Trophoblast cell (in vitro differentiated cells and primary cell): Measurements from ENCODE around the gene EVA1C.

Experiments used
- DNase-seq, 2 donors: peaks; one replicate each; pipeline ENCODE4 v3.0.0-alpha.2; 2016
- H2AFZ ChIP-seq: 2 replicates; pipeline ENCODE4 v1.6.1; 2013; ENCODE audit warnings: low read length, moderate library complexity, mild to moderate bottlenecking; ENCODE audit not compliant: insufficient read depth, poor library complexity
- H2AK5ac ChIP-seq: 2 replicates; pipeline ENCODE4 v1.6.1; 2013; ENCODE audit warnings: mild to moderate bottlenecking, low read length
- H2BK120ac ChIP-seq: 2 replicates; pipeline ENCODE4 v1.6.1; 2013; ENCODE audit warnings: low read length, mild to moderate bottlenecking, moderate library complexity; ENCODE audit not compliant: insufficient read depth, poor library complexity
- H2BK12ac ChIP-seq: 2 replicates; pipeline ENCODE4 v1.6.1; 2013; ENCODE audit warnings: mild to moderate bottlenecking, low read length, moderate library complexity
- H2BK5ac ChIP-seq: 2 replicates; pipeline ENCODE4 v1.6.1; 2013; ENCODE audit warnings: low read length, low read depth, moderate library complexity, mild to moderate bottlenecking; ENCODE audit not compliant: poor library complexity
- H3K14ac ChIP-seq: 2 replicates; pipeline ENCODE4 v1.6.1; 2013; ENCODE audit warnings: mild to moderate bottlenecking, low read length
- H3K18ac ChIP-seq: 2 replicates; pipeline ENCODE4 v1.6.1; 2013; ENCODE audit warnings: mild to moderate bottlenecking, low read length
- H3K23ac ChIP-seq: 2 replicates; pipeline ENCODE4 v1.6.1; 2013; ENCODE audit warnings: low read length
- H3K27ac ChIP-seq: 2 replicates; pipeline ENCODE4 v1.5.1; 2013; ENCODE audit warnings: low read depth, mild to moderate bottlenecking, inconsistent platforms, low read length, moderate library complexity
- H3K27me3 ChIP-seq: 2 replicates; pipeline ENCODE4 v1.6.1; 2013; ENCODE audit warnings: inconsistent platforms, mild to moderate bottlenecking, low read length, moderate library complexity; ENCODE audit not compliant: insufficient read depth
- H3K36me3 ChIP-seq, 2 experiments: 1 replicate in 1 of 2; 2 replicates in 1 of 2; pipeline ENCODE4 v1.6.1; 2013; ENCODE audit warnings: low read length in 2 of 2, mild to moderate bottlenecking in 2 of 2, moderate library complexity in 1 of 2; ENCODE audit not compliant: insufficient read depth in 2 of 2, control insufficient read depth in 1 of 2
- H3K4ac ChIP-seq: 2 replicates; pipeline ENCODE4 v1.6.1; 2013; ENCODE audit warnings: low read depth, mild to moderate bottlenecking, low read length, moderate library complexity
- H3K4me1 ChIP-seq, 2 experiments: 1 replicate in 1 of 2; 2 replicates in 1 of 2; pipeline ENCODE4 v1.6.1; 2013; ENCODE audit warnings: low read length in 2 of 2, mild to moderate bottlenecking in 2 of 2, moderate library complexity in 1 of 2; ENCODE audit not compliant: insufficient read depth in 2 of 2, control insufficient read depth in 1 of 2
- H3K4me2 ChIP-seq: 2 replicates; pipeline ENCODE4 v1.6.1; 2013; ENCODE audit warnings: inconsistent platforms, mild to moderate bottlenecking, low read length, moderate library complexity
- H3K4me3 ChIP-seq: 2 replicates; pipeline ENCODE4 v1.5.1; 2013; ENCODE audit warnings: mild to moderate bottlenecking, low read depth, low read length, inconsistent platforms
- H3K79me1 ChIP-seq: one replicate; pipeline ENCODE4 v1.6.1; 2013; ENCODE audit warnings: low read length
- H3K79me2 ChIP-seq: 2 replicates; pipeline ENCODE4 v1.6.1; 2013; ENCODE audit warnings: low read length, mild to moderate bottlenecking; ENCODE audit not compliant: control insufficient read depth, insufficient read depth, poor library complexity
- H3K9ac ChIP-seq: 2 replicates; pipeline ENCODE4 v1.6.1; 2013; ENCODE audit warnings: mild to moderate bottlenecking, low read length
- H3K9me3 ChIP-seq: 2 replicates; pipeline ENCODE4 v1.6.1; 2013; ENCODE audit warnings: low read depth, mild to moderate bottlenecking, control low read depth, inconsistent platforms, low read length; ENCODE audit not compliant: insufficient read depth
- H4K12ac ChIP-seq: 2 replicates; pipeline ENCODE4 v1.6.1; 2013; ENCODE audit warnings: low read depth, mild to moderate bottlenecking, low read length, moderate library complexity
- H4K8ac ChIP-seq: 2 replicates; pipeline ENCODE4 v1.6.1; 2013; ENCODE audit warnings: low read depth, mild to moderate bottlenecking, low read length, moderate library complexity
- H4K91ac ChIP-seq: one replicate; pipeline ENCODE4 v1.6.1; 2013; ENCODE audit warnings: low read depth, mild to moderate bottlenecking, low read length, moderate library complexity
- WGBS: extraction: QIAGEN DNeasy Blood & Tissue Kit; methylation state at CpG from one replicate; pipeline ENCODE4 v1.1.7; 2013; ENCODE audit warnings: missing lambda C conversion rate; ENCODE audit not compliant: insufficient read length, insufficient coverage; ENCODE audit errors: extremely low coverage; 5-methylcytosine and 5-hydroxymethylcytosine counted together

The EVA1C gene

DNA sequence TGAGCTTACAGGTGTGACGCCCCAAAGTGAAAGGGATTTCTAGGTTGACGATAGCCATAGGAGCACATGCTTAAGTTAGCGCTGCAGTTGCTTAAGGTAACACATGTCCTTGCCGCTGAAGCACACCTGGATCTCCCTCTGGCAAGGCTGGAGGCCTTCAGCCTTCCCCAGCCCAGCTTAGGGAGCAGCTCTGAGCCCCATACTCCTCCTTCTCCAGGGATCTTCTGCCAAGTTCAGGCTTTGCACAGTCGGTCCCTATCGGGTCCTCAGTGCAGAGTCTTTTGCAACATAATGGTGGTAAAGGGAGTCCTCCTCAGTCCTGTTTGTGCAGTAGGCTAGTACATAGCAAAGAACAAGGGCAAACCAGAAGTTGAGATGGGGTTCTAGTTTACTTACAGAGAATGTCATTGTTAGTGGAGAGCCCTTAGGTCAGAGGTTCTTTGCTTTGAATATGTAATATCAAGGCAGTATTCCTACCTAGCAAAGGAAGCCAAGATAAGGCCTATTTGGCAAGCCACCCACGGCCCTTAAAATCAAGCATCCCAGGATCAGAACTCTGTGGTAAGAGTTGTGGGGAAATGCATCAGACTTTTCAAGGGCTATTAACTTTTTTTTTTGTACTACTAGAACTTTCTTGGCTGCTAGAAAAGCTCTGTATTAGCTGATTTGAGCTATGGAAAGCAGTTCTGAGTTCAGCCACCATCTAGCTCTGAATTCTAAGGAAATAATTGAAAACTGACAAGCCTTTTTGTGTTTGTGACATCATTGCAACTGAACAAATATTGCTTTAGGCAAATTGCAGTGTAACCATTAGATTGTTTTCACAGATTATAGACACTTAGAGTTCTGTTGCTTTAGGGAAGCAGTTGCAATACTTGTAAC lies 1.4 kb downstream of the EVA1C start:
- Histone ChIP-seq H2BK120ac (no peak overlapping the region), H3K79me2 (no peaks in the 10 kb centered on the region), H3K4me2 (no peak overlapping the region), H3K4ac (no peak overlapping the region), H2AK5ac (no peak overlapping the region), H3K14ac (no peak overlapping the region), H4K12ac (no peak overlapping the region), H4K91ac (no peak overlapping the region), H3K27ac (no peak overlapping the region), H3K79me1 (no peaks in the 10 kb centered on the region), H2BK12ac (no peak overlapping the region), H2BK5ac (no peak overlapping the region), H3K36me3 (no peaks in the 10 kb centered on the region), H3K23ac (no peak overlapping the region), H3K18ac (no peak overlapping the region), H3K9me3 (peaks cover 8% of the 10 kb centered on the region), H4K8ac (no peak overlapping the region), H3K4me3 (no peak overlapping the region), H3K9ac (no peak overlapping the region), H2AFZ (no peak overlapping the region), H3K4me1 (peaks cover 12 to 15% of the 10 kb centered on the region in 2 experiments), H3K27me3 (peaks cover 40% of the 10 kb centered on the region)
- DNase-seq: no peak
- WGBS: no CpG with 5 or more reads among the region's 7 CpGs

DNA sequence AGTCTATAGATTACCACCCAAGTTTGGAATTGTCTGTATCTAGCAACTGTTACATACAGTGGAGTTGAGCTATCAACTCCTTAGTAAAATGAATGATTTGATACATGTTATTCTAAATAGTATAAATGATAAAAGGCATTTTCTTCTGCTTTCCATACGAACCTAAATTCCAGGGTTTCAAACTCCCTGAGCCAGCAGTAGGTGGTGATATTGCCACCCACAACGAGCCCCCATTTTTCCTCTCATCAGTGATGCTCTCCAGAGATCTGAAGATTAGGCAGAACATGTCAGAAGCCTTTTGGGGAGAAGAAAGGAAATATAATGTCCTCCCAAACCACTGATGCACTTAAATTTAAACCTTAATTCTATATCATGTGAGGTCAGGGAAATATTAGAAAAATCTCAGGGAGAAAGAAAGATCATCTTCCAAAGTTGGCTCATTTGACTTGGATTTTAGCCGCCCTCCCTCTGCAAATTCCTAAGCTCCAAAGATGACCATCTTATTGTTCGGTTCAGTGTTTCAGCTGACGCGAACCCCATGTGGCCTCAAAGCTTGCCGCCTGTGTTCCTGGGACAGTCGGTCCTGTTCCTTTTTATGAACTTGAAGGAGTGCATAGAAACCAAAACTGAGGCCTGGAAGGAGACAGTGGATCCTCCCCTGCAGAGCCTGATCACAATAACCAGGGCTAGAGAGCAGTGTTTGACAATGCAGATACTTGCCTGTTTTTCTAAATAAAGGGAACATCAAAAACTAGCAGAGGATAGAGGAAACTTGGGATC lies 2.3 kb downstream of the EVA1C start:
- Histone ChIP-seq H4K12ac (no peak overlapping the region), H3K18ac (no peak overlapping the region), H3K27me3 (peaks cover 40% of the 10 kb centered on the region), H3K79me2 (no peaks in the 10 kb centered on the region), H3K4me2 (no peak overlapping the region), H3K9me3 (peaks cover 8% of the 10 kb centered on the region), H3K9ac (no peak overlapping the region), H3K79me1 (no peaks in the 10 kb centered on the region), H3K4me1 (peaks cover 12 to 15% of the 10 kb centered on the region in 2 experiments), H3K4me3 (no peak overlapping the region), H4K8ac (no peak overlapping the region), H2AK5ac (no peak overlapping the region), H2BK5ac (no peak overlapping the region), H2AFZ (no peak overlapping the region), H4K91ac (no peak overlapping the region), H2BK12ac (no peak overlapping the region), H3K23ac (no peak overlapping the region), H2BK120ac (no peak overlapping the region), H3K14ac (no peak overlapping the region), H3K27ac (no peak overlapping the region), H3K4ac (no peak overlapping the region), H3K36me3 (no peaks in the 10 kb centered on the region)
- no CpG with 5 or more reads among the region's 8 CpGs for WGBS
- DNase-seq: no peak

GRCh38 chr21:32415451-32416398 lies 3.2 kb downstream of the EVA1C start:
- Histone ChIP-seq H4K8ac (no peak overlapping the region), H3K27ac (no peak overlapping the region), H3K4me3 (no peak overlapping the region), H3K79me1 (no peaks in the 10 kb centered on the region), H3K23ac (no peak overlapping the region), H3K79me2 (no peaks in the 10 kb centered on the region), H3K9ac (no peak overlapping the region), H3K4ac (no peak overlapping the region), H3K27me3 (peaks cover 34% of the 10 kb centered on the region), H2BK12ac (no peak overlapping the region), H2AK5ac (no peak overlapping the region), H3K18ac (no peak overlapping the region), H4K91ac (no peak overlapping the region), H3K4me1 (peaks cover 12 to 15% of the 10 kb centered on the region in 2 experiments), H3K14ac (no peak overlapping the region), H2AFZ (no peak overlapping the region), H2BK120ac (no peak overlapping the region), H3K4me2 (no peak overlapping the region), H3K36me3 (no peaks in the 10 kb centered on the region), H4K12ac (no peak overlapping the region), H3K9me3 (peaks cover 8% of the 10 kb centered on the region), H2BK5ac (no peak overlapping the region)
- no CpG with 5 or more reads among the region's 11 CpGs for WGBS
- no peak for DNase-seq

- Histone ChIP-seq H3K4me3 (peak overlapping the region; percentile 52), H3K27me3 (peaks cover 11% of the 10 kb centered on the region), H3K18ac (no peak overlapping the region), H2AK5ac (no peak overlapping the region), H3K36me3 (no peaks in the 10 kb centered on the region), H2BK12ac (no peak overlapping the region), H4K8ac (no peak overlapping the region), H3K9ac (peak overlapping the region; percentile 46), H3K4ac (no peak overlapping the region), H2AFZ (no peak overlapping the region), H2BK5ac (no peak overlapping the region), H3K79me1 (no peaks in the 10 kb centered on the region), H3K4me2 (no peak overlapping the region), H3K9me3 (peaks cover 2% of the 10 kb centered on the region), H3K14ac (no peak overlapping the region), H3K79me2 (no peaks in the 10 kb centered on the region), H4K91ac (no peak overlapping the region), H3K4me1 (no peaks in the 10 kb centered on the region), H2BK120ac (no peak overlapping the region), H3K23ac (no peak overlapping the region), H3K27ac (no peak overlapping the region), H4K12ac (no peak overlapping the region)
- no CpG with 5 or more reads among the region's 4 CpGs for WGBS
- DNase-seq: no peak
Observed at GRCh38 chr21:32418146-32418545, 5.6 kb downstream of the EVA1C start.
